Right renal cortex interstitium (tissue), 3 donors: Measurements from ENCODE around the gene LSG1. TPM values are rescaled to one million over a fixed set of nuclear protein-coding genes. Genes with fewer than 3 reads are reported as not detected.
"Not testable (repeated sequence)": the region's sequence is repeated elsewhere in the genome, so short reads cannot be mapped to it uniquely, and the experiment has no call there.

Source experiments
- DNase-seq, 3 donors: peaks; one replicate each; pipeline ENCODE4 v3.0.0-alpha.2; 2013; ENCODE audit warnings: low read depth in 3 of 3, low spot score in 2 of 3
- polyA plus RNA-seq, 3 donors: library from polyadenylated mRNA; unstranded; fragments of 120-200 nt; gene quantifications; one replicate each; pipeline ENCODE4 v1.2.1, GENCODE V29; 2013; ENCODE audit not compliant: insufficient read length in 3 of 3

The LSG1 gene
- polyA plus RNA-seq, 3 donors = 33.5 to 41.5 (median 39.8) TPM

DNA sequence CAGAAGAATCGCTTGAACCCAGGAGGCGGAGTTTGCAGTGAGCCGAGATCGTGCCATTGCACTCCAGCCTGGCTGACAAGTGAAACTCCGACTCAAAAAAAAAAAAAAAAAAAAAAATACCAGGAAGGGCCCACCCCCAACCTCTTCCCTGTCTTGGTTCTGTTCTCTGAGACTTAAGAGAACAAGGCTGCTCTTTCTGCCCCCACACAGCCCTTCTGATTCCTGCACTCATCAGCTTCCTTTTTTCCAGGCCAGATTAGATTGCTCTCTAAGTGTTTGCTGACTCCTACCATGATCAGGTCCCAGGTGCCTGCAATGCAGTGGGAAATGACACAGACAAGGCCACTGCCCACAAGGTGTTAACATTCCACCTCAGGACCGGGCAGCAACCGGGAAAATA, 51.8 kb downstream of the LSG1 start:
- DNase-seq = no peak

DNA sequence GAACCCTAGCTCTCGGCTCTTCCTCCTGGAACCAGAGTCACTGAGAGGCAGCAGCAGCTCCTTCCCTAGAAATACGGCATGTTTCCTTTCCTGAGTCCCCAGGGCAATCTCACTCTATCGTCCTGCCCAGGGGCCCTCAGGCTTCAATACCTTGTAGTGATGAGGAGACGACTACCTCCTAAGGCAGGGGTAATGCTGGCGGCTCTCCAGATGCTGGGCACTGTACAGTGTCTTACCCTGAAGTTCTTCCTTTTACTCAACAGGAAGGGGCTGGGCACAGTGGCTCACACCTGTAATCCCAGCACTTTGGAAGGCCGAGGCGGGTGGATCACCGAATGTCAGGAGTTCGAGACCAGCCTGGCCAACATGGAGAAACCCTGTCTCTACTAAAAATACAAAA, 52.2 kb downstream of the LSG1 start:
- DNase-seq = no peak

DNA sequence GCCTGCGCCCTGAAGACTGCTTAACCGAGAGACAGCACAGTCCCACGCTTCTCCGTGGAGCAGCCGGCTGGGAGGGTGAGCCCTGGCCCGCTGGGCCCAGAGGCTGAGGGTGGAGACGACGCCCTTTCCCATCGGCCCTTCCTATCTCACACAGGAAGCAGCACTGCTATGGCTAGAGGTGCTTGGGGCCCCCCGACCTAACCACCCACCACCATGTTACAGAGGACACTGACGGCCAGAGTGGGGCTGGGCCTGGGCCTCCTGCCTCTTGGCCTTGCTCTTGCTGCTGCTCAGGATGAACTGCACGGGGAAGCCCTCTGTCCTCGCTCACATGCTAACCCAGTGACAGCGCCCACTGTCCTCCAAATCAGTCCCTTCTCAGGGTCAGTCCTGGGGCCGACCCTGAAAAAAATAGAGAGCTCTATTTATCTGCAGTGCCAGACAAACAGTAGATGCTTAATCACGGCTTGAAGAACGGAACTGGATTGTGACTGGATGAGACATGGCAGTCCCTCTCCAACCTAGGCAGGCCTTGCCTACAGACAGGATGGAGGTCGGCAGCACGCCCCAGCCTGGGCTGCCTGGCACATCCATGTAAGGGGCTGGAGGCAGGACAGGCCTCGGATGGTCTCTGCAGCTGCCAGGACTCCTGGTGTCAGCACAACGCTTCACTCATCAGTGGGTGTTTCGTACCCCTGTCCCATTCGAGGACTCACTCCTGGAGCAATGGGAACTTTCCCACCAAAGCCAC, 53.0 kb downstream of the LSG1 start:
- DNase-seq = no peak

DNA sequence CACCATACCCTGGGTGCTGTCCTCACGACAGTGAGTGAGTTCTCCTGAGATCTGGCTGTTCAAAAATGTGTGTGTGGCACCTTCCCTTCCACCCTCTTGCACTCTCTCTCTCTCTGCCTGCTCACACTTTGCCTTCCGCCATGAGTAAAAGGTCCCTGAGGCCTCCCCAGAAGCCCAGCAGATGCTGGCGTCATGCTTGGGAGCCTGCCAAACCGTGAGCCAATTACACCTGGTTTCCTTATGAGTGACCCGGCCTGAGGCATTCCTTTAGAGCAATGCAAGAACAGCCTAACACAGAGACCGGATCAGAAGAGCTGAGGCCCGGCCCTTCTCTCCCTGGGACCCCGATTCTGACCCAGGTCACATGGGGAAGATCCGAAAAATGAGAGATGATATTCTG, 54.2 kb downstream of the LSG1 start:
- no peak for DNase-seq

DNA sequence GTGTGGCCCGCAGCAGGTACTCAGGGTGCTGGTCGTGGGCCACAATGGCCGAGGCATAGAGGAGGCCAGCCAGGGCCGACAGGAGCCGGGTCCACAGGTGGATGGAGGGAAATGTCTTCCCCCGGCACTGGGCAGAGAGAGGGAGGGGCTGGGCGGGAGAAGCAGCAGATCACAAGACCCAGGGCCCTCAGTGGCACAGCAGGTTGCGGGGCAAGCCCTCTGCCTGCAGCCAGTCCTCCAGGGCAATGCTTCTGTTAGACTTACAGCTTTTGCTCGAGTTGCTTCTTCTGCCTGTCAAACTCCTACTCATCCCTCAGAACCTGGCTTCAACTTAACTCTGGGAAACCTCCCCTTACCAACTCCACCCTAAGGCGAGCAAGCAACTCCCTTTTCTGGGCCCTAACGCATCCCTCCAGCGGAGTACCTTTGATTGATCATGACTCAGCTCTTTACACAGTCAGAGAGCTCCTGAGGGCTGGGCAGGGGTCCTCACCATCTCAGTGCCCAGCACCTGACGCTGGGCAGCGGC, 54.8 kb downstream of the LSG1 start:
- no peak for DNase-seq

DNA sequence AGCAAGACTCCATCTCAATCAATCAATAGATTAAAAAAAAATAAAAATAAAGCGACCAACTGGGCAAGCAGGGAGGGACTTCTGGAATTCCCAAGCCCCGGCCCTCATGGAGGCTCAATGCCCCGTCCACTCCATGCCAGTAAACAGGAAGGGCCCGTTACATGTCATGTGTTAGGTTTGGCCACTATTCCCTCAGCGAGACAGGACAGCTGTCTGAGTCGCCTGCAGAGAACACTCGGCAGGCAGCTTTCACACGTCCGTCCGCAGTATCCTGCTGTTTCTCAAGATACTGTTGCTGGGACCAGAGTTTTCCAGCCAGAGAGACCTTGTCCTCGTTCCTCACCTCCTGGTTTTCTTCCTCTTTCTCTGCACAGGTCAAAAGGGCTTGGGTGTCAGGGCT, 56.8 kb downstream of the LSG1 start:
- no peak for DNase-seq

DNA sequence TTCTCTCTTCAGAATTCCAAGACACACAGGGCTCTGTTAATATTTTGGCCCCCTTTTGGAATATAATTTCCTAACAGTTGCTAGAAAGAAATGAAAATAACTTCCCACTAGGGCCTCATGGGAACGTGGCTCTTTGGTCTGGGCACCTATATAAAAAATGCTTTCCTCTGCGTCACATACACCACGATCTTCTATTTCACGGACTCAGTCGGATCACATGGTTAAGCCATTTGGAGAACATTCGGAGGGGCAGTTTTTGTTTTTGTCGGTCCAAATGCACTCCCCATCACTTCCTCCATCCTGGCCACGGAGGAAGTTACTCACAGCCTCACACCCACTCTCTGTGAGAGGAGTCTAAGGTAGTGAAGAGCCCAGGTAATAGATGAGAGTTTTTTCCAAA, 59.8 kb downstream of the LSG1 start:
- no peak for DNase-seq

DNA sequence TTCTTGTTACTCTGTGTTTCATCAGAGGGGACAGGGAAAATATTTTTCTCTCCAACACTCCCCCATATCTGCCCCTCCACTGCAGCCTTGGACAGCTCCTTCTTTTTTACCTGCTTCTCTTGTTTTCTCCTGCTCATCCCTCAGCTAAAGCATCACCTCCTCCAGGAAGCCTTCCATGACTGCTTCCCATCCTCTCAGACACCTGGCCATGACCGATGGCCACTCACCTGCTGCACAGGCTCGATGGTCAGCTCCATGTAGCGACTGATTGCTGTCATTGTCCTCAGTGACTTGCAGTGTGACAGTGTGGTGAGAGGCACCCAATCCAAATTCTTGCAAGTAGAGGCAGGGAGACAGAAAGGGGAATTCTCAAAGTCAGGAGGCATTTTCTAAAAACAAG, 61.3 kb downstream of the LSG1 start:
- no peak for DNase-seq

DNA sequence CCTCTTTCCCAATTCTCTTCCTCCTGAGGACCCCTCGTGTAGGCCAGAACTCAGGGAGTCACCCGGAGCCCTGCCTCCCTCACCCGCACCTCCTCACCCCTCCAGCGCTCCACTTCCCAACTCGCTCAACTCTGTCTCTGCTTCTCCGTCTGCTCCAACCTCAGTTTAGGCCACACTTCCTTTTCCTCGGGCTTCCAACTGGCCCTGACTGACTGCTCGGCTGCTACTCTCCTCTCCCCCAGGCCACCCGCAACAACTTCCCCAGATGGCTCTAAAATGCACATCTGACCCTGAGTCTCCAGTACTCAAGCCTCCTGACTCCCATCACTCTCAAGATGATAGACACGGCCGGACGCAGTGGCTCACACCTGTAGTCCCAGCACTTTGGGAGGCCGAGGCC, 62.4 kb downstream of the LSG1 start:
- DNase-seq = no peak

DNA sequence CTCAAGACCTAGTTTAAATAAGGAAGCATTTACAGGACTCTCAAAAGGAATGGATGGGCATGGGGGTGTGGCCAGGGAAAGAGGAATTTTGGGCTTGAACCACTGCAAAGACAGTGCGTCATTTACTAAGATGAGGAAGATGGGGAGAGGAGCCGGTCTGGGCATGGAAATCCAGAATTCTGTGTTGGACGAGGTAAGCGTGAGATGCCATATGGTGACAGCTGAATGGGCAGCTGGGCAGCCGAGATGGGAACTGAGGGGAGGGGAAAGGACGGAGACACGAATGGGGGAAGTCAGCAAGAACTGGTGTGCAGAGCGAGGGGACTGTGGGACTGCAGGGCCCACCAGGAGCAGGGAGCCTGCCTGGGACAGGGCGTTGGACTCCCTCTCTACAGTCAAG, 63.0 kb downstream of the LSG1 start:
- DNase-seq = no peak

DNA sequence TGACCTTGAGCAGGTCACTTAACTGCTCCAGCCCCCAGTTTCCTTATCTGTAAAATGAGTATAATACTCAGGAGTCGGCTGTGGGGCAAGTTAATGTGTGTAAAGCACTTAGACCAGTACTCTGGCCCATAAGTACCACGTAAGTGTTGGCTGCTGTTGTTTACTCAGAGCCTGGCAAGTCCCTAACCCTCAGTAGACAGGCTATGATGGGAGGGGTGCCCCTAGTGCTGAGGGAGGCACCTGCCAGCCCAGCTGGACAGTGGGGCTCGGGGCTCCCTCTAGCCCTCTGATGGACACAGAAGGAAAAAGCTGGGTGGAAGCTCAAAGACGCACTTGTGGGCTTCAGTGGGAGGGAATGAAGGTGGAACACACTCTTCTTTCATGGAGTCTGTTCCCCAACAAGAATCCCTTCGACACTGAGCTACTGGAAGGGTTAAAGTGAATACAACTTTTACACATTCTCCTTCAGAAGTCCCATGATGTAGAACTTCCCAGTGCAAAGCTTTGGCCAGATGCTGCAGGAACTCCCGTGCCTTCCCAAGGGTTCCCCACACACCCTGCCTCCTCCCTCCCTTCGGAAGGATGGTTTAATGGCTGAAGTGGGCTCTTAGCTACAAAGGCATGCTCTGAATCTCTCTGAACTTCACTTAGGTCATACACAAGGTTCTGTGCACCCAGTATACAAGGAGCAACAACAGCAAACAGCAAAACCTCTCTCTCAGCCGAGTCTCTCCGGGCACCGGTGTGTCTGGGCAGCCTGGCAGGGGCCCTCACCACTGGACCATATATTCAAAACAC, 64.2 kb downstream of the LSG1 start:
- DNase-seq = no peak

DNA sequence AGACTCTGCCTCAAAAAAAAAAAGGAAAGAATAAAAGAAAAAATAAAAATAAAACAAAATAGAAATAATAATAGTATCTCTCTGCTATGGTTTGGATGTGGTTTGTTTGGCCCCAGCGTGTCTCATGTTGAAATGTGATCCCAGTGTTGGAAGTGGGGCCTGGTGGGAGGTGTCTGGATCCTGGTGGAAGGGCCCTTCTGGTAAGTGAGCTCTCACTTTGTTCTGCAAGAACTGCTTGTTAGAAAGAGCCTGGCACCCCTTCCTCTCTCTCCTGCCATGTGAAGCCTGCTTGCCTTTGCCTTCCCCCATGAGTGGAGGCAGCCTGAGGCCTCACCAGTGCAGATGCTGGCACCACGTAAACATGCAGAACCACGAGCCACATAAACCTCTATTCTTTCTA, 65.0 kb downstream of the LSG1 start:
- no peak for DNase-seq

DNA sequence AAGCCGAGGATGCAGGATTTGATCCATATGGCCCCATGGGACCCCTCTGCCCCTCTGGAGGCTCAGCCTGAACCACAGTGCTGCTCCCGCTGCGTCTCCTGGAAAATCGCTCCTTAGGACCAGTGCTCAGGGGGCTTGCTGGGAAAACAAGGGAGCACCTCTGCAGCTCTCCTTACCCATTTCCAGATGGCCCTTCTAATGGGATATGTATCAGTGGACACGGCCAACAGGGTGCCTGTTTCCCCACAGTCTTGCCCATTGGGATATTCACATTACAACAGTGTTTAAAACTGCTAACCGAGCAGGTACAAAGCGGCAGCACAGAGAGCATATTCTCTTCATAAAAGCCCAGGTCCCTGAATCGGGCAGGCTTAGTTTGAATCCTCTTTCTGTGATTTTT, 65.8 kb downstream of the LSG1 start:
- DNase-seq = no peak

DNA sequence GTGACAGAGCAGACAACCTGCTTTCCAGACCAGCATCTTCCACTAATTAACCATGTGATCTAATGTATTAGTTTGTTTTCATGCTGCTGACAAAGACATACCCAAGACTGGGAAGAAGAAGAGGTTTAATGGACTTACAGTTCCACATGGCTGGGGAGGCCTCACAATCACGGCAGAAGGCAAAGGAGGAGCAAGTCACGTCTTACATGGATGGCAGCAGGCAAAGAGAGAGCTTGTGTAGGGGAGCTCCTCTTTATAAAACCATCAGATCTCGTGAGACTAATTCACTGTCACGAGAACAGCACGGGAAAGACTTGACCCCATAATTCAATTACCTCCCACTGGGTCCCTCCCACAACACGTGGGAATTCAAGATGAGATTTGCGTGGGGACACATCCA, 66.7 kb downstream of the LSG1 start:
- not testable (repeated sequence) for DNase-seq

DNA sequence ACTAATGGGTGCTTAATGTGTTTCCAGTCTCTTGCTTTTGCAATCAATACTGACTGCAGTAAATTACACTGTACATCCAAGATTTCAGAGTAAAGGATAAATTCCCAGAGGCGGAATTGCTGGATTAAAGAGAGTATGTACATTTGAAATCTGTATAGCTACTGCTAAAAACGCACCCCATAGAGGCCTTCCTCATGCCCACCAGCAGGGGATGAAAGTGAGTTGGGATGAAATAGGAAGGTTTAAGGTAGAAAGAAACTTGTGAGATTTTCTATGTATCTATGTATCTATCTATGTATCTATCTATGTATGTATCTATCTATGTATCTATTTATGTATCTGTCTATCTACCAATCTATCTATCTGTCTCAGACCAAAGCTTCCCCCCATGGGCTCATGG, 67.2 kb downstream of the LSG1 start:
- no peak for DNase-seq

DNA sequence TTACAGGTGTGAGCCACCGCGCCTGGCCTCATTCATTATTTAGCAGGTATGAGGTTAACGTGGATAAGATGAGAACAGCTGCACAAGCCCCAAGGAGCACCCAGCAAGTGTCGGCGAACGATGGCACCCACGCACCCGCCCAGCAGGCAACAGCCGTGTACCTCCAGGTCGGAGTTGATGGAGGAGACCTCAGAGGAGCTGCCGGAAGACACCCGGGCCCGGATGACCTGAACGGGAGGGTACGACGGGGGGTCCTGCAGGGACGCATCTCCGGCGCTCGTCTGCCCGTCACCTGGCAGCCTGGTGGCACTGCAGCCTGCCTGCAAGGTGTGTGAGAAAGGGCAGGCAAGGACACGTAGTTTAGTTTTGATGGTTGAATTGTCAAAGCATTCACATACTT, 67.9 kb downstream of the LSG1 start:
- no peak for DNase-seq

DNA sequence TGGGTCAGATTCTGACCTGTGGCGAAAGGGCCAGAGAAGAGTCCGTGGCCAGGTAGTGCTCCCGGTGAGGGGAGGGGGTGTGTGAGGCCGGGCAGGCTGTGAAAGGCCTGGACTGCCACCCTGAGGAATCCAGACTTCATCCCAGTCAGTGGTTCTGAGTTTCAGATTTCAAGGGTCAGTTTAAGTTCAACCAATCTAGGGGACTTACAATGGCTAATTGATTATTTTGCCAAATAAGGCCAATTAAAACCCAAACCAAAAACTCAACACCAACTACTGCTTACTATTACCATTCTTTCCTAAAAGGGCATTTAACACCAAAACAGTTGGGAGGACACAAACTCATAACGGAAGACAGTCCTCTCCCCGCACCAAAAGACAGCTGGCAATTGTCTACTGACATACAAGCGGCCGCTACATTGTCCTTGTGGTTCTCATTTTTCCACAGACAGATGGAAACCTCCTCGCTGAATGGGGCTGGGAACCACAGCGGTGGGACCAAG, 69.3 kb downstream of the LSG1 start:
- DNase-seq = peak in 1 of 3 donors; percentile 66

DNA sequence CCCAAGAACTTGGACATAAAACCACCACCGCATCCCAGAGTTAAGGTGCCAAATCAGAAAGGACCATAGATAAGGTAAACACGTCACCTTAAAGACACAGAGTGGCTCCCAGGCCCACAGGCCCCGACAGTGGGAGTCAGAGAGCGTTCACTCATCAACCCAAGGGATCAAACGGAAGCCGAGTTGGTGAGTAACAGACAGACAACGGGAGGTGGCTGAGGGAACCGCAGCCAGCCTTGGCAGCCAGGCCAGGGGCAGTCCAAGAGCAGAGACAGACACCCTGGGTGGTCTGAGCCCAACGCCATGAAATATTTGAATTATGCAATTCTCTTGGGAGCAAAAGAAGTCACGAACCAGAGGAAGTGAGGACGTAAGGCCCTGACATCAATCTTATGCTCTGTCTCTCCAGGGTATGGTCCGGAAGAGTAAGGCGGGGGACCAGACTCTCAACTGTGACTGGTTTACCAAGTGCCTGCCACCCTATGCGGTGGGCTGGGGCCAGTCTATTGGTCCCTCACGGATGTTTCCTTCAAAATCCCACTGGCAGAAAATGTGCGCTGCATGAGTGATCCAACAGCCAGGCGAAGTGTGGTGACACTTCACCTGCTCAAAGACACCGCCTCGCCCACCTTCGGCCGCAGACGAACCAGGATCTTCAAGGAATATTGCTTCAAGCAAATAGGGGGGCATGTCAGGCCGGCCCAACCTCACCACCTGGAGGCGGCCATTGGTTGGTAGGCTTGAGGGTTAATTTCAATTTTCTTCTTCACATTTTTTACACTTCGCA, 73.0 kb downstream of the LSG1 start:
- DNase-seq = no peak

DNA sequence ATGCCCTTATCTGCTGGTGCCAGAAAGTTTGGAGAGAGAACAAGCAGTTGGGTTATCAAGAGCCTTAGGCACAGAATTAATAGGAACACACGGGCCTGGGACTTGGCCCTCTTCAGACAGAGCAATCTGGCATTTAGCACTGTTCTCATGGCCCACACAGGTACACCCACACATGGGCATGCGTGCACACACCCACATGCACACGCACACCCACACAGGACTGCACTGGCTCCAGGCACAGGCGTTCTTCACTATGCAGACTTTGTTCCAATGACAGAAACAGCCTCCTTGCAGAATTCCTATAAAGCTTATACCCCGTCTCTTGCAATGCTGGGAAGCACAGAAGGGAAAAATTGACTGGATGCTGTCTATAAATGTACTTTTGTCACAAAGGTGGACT, 75.1 kb downstream of the LSG1 start:
- DNase-seq = no peak

DNA sequence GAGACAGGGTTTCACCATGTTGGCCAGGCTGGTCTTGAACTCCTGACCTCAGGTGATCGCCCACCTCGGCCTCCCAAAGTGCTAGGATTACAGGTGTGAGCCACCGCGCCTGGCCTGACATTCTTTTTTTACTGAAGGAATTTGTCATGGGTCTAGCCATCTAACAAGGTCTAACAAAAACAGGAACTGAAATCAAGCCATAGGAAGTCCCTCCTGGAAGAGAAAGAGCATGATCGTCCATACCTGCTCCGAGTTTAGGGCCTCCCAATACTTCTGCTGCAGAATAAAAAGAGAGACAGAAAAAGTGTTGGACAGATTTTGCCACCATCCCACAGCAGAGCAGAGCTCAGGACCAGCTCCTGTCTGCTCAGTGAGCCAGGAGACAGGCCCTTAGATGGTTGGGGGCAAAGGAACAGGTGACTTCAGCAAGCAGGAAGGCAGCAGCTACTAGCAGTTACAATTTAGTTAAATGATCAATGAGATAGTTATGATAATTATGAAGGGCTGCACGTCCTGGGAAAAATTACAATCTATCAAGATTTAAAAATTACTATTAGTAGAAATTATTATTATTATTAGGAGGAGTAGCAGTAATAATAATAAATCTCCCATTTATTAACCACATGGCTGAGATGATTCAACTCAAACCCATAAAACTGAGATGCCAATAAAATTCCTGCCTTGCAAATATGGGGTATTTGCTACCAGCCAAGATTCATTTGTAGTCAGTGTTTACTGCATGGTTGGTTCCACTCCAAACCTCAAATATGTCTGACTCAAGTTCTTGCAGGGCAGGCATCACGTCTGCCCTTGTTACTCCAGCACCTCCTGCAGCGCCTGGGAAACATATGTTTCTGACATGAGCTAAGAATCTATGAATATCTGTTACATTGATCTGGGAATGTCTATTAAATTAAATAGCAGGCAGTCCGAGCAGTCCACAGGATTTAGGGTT, 78.9 kb downstream of the LSG1 start:
- no peak for DNase-seq
